A673 (cell line): Measurements from ENCODE around the gene CCNI. TPM values are rescaled to one million over a fixed set of nuclear protein-coding genes. Genes with fewer than 3 reads are reported as not detected.

Experiments used
- BruUV-seq: library from RNA; stranded (reverse); fragments of 400-500 nt; replicated peaks from 2 replicates; lab custom pipeline; 2021; lab: Mats Ljungman, UMichigan
- CTCF ChIA-PET: fragments of 300-600 bp; sonication (Branson Sonifier 250); formaldehyde crosslinking; loops from one replicate; lab custom pipeline; 2022; ENCODE audit warnings: antibody characterized with exemption; lab: Charles Lee
- POLR2A ChIA-PET: fragments of 300-600 bp; sonication (Branson Sonifier 250); formaldehyde crosslinking; loops from one replicate; lab custom pipeline; 2022; ENCODE audit warnings: antibody characterized with exemption; ENCODE audit not compliant: low non-redundant PET; lab: Charles Lee
- DNase-seq: peaks from one replicate; pipeline ENCODE4 v3.0.0-alpha.2; 2015; ENCODE audit warnings: low spot score
- H3K27ac ChIP-seq: fragments of 200-600 bp; sonication (generic); 2 replicates; pipeline ENCODE4 v1.5.1; 2016; ENCODE audit warnings: mixed run types, low read depth, mild to moderate bottlenecking, mixed read lengths, antibody characterized with exemption, low read length; ENCODE audit not compliant: poor library complexity, severe bottlenecking
- H3K27me3 ChIP-seq: fragments of 200-600 bp; sonication (generic); replicated peaks from 2 replicates; pipeline ENCODE4 v1.6.1; 2017; ENCODE audit warnings: mixed run types, low read depth, mild to moderate bottlenecking, mixed read lengths, antibody characterized with exemption, low read length; ENCODE audit not compliant: insufficient read depth, poor library complexity
- H3K36me3 ChIP-seq: fragments of 200-600 bp; sonication (generic); 2 replicates; pipeline ENCODE4 v1.6.1; 2016; ENCODE audit warnings: mixed run types, mild to moderate bottlenecking, mixed read lengths, antibody characterized with exemption, low read length; ENCODE audit not compliant: insufficient read depth, poor library complexity, severe bottlenecking
- H3K4me1 ChIP-seq: fragments of 200-600 bp; sonication (generic); 2 replicates; pipeline ENCODE4 v1.6.1; 2017; ENCODE audit warnings: mixed run types, mild to moderate bottlenecking, mixed read lengths, antibody characterized with exemption, low read length; ENCODE audit not compliant: insufficient read depth, poor library complexity, severe bottlenecking
- H3K4me3 ChIP-seq: fragments of 200-600 bp; sonication (generic); 2 replicates; pipeline ENCODE4 v1.5.1; 2016; ENCODE audit warnings: low read depth, mixed run types, mild to moderate bottlenecking, mixed read lengths, low read length; ENCODE audit not compliant: poor library complexity, severe bottlenecking
- H3K9me3 ChIP-seq: fragments of 200-600 bp; sonication (generic); 2 replicates; pipeline ENCODE4 v1.6.1; 2016; ENCODE audit warnings: mixed run types, low read depth, mild to moderate bottlenecking, mixed read lengths, antibody characterized with exemption, low read length; ENCODE audit not compliant: poor library complexity, severe bottlenecking
- CTCF ChIP-seq: fragments of 300-800, 200-600 bp; sonication (generic); conservative IDR thresholded peaks from 2 replicates; pipeline ENCODE4 v1.5.1; 2017; ENCODE audit warnings: low read depth, mild to moderate bottlenecking, antibody characterized with exemption, low read length, moderate library complexity, mixed read lengths
- EZH2 ChIP-seq: fragments of 200-600 bp; sonication (generic); IDR thresholded peaks from 2 replicates; pipeline ENCODE4 v1.6.1; 2017; ENCODE audit warnings: borderline replicate concordance, low read depth, mild to moderate bottlenecking, mixed read lengths, antibody characterized with exemption, low read length; ENCODE audit not compliant: poor library complexity, severe bottlenecking
- intact Hi-C: fragments of 100-400 bp; cut with micrococcal nuclease; formaldehyde crosslinking; loops from one replicate; pipeline ENCODE4 v1.10.0; 2022; ENCODE audit not compliant: unreplicated experiment
- total RNA-seq: library from RNA; stranded (reverse); gene quantifications from 2 replicates; pipeline ENCODE4 v1.2.3, GENCODE V29; 2021

Gene CCNI
- total RNA-seq, 1 experiment from 2014 or later: 134 TPM

GRCh38 chr4:77015390-77015789 is 60.4 kb downstream of the CCNI start:
- Histone ChIP-seq H3K27me3 (no peaks in the 10 kb centered on the region), H3K4me3 (no peak overlapping the region), H3K9me3 (no peaks in the 10 kb centered on the region), H3K4me1 (peaks cover 11% of the 10 kb centered on the region), H3K27ac (no peak overlapping the region), H3K36me3 (peaks cover 12% of the 10 kb centered on the region)
- ChIA-PET CTCF (no interaction called here), POLR2A (no interaction called here)
- BruUV-seq: no TSS peak
- TF ChIP-seq CTCF (no peak), EZH2 (no peak)
- intact Hi-C loops: no loop called here
- peak; percentile 33 for DNase-seq

- no peak for TF ChIP-seq CTCF
- TF ChIP-seq EZH2: no peak
- CTCF ChIA-PET: no interaction called here
- no peak for DNase-seq
- H3K4me1 ChIP-seq: peaks cover 18% of the 10 kb centered on the region
- no TSS peak for BruUV-seq
- no peak overlapping the region for H3K4me3 ChIP-seq
- POLR2A ChIA-PET: no interaction called here
- intact Hi-C loops: no loop called here
- H3K27me3 ChIP-seq: no peaks in the 10 kb centered on the region
- peaks cover 12% of the 10 kb centered on the region for H3K36me3 ChIP-seq
- H3K27ac ChIP-seq: no peak overlapping the region
- H3K9me3 ChIP-seq: no peaks in the 10 kb centered on the region
Measured at GRCh38 chr4:77014256-77014655, 61.5 kb downstream of the CCNI start.

DNA sequence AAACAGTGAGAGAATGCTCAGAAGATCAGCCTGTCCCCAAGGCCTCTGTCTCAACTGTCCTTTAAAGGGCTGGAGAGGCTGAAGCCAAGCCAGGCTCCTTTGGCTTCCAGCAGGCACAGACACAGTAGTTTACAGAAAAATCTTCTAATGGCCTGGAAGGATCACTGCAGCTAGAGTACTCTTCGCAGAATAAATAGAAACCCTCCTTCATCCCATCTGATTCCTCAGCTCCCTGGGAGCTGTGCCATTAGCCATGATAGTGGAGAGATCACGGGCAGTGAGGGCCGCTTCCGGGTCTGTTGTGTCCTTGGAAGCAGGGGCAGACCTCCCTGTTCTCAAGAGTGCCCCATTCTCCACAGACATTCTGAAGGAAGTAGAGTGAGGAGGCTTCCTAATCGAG is 63.1 kb downstream of the CCNI start:
- Histone ChIP-seq H3K36me3 (peaks cover 12% of the 10 kb centered on the region), H3K4me3 (no peak overlapping the region), H3K9me3 (no peaks in the 10 kb centered on the region), H3K27me3 (no peaks in the 10 kb centered on the region), H3K4me1 (peaks cover 29% of the 10 kb centered on the region), H3K27ac (no peak overlapping the region)
- TF ChIP-seq CTCF (no peak), EZH2 (no peak)
- intact Hi-C loops: no loop called here
- BruUV-seq: no TSS peak
- no peak for DNase-seq
- CTCF ChIA-PET: no interaction called here
- POLR2A ChIA-PET: no interaction called here
